CD4-positive, alpha-beta T cell treated with Interleukin-6 for 4 hours (primary cell): ENCODE results near the gene CISD3.

Experiments
- DNase-seq: peaks from one replicate; pipeline ENCODE4 v3.0.0-alpha.2; 2020; ENCODE audit warnings: mixed read lengths

CISD3 gene, protein sequence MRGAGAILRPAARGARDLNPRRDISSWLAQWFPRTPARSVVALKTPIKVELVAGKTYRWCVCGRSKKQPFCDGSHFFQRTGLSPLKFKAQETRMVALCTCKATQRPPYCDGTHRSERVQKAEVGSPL

DNA sequence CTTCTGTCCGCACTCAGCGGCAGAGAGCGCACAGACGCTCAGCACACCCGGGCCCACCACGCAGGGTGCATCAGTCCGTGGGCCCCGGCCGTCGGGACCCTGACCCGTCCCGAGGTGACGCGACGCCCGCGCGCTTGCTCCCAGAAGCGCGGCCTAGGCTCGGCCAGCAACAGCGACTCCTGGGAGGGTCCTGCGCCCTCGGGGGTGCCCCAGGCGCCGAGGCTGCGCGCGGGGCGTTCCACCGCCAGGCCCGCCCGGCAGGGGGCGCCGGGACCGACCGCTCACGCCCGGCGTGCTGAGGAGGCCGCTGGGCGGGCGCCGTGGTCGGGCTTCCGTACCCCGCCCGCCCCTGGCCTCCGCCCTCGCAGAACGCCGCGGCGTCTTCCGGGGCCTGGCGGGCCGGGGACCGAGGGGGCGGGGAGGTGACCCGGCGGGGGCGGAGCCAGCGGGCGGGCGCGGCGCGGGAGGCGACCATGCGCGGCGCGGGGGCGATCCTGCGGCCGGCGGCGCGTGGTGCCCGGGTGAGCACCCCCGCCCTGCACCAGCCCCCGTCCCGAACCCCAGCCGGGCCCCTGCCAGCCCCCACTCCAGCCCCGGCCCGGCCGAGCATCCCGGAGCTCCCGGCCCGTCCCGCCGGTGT is at the start of gene CISD3:
Gene CISD3 (plus strand): TSS at position 456 of the 640 bp plus-strand sequence. CDS start 18 bp downstream, at position 474.
- DNase-seq: peak; percentile 91

DNA sequence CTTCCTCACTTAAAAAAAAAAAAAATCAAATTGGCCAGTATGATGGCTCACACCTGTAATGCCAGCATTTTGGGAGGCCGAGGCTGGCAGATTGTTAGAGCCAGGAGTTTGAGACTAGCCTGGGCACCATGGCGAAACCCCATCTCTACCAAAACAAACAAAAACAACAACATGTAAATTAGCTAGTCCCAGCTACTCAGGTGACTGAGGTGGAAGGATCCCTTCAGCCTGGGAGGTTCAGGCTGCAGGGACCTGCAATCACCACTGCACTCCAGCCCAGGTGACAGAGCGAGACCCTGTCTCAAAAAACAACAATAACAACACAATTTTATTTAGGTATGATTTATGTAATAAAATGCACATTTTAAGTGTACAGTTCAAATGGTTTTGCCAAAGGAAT is 49.0 kb upstream of the CISD3 start:
- DNase-seq: no peak

DNA sequence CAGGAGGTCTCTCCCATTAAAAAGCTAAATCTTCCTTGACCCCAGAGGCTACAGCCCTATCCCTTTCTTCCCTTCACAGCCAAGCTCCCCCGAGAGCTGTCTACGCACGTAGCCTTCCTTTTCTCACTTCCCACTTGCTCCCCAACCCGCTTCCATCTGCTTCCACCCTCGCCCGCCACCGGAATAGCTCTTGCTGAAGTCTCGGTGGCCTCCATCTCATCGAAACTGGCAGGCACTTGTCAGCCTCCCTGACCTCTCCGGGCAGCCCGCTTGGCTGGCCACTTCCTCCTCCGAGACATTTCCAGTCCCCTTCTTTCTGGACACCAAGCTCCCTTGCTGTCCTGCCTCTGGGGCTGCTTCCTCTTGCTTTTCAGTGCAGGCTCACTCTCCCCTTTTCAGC is 44.6 kb upstream of the CISD3 start:
- DNase-seq: no peak

DNA sequence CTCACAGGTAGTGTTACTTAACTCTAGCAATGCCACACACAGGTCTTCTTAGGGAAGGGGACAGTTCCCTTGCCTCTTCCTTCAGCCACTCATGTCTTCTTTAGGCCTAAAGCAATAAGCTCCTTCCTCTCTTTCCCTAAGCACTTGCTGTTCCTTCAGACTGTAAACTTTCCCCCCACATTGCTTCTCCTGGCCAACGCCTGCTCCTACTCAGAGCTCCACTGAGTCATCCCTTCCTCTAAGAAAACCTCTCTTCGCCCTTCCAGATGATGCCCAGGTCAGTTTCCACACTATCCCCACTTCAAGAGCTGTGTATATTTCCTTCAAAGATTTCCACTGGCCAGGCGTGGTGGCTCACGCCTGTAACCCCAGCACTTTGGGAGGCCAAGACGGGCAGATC is 42.9 kb upstream of the CISD3 start:
- DNase-seq: no peak

DNA sequence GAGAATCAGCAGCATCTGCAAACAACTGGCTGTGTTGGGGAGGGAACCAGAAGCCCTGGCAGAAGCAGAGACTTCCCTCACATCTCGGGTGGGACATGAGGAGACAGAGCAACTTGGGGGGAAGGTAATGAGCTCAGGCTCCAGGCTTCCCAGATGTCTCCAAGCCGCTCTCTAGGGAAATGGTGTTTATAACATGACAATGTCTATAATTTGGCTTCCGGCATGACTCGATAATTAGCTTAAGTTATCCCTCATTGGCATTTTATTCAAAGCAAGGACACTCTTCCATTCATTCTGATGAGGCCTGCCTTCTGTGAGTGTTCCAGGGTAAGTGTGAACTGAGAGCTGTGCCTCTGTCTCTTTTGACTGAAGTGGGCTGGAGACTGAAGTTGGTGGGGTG is 39.8 kb upstream of the CISD3 start:
- no peak for DNase-seq

DNA sequence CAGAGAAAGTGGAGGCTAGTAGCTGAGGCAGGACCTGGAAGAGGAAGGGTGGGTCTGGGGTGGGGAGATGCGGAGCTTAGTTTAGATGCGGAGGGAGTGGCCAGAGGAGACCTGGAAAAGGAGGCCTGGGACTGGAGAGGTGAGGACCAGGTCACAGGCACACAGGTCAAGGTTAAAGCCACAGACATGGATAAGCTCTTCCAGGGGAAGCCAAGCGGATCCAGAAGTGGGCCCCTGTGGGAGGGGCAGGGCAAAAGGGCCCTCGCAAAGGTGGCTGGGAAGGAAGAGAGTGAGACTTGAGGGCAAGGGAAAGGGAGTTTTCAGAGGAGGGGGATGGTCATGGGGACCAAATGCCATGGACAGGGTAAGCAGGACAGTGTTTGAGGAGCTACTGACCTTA is 39.0 kb upstream of the CISD3 start:
- DNase-seq: no peak

DNA sequence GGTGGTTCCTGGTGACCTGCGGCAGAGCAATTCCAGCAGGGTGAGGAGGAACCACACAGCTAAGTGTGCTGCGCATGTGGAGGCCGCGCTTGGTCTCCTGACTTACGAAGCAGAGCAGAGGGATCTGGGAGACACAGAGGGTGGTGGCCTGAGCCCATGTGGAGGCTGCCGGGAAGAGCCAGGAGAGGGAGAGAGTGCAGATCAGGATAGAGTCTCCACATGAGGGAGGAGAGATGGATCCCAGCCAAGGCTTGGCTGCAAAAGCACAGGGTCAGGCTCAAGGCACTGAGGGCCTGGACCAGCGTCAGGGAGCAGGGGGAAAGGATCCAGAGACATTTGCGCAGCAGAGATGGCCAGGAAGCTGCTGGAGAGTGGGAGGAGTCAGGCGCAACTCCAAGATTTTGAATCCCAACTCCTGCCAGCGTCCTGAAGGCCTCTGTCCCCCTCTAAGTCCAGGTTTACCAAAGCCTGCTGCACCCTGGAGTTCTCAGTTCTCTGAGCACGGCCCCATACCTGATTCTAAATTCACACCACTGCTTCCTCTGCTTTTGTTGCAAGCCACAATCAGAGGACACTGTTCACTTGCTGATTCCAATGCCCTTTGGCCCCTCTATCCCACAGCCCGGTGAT is 36.3 kb upstream of the CISD3 start:
- DNase-seq: no peak

DNA sequence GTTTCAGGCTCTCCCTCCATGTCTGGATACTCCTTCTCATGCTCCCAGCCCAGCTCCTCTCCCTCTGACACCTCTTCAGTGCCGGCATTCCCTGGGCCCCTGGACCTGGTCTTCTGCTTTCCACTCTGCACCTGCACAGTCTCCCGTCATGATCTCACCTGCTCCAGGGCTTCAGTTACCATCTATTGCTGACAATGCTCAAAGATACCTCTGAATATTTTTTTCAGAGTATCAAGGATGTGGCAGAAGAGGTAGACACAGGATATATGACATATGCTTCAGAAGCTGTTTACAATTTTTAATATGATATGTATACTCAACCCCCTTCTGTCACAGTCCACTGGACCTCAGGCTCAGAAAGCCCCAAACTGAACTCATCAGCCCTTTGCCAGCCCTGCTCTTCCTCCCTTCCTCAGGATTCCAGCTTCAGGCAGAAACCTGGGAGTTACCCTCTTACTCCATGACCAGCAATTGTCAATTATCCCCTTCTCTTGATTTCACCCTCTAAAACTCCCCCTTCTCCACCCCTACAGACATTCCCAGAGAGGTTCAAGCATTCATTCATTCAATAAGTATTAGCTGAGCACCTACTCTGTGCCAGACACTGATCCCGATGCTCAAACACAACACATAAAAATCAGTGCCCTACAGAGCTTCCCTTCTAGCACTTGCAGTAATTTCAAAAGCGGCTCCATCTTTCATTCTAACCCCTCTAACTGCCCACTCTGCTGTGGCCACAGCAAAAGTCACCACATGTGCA is 32.9 kb upstream of the CISD3 start:
- DNase-seq: no peak

DNA sequence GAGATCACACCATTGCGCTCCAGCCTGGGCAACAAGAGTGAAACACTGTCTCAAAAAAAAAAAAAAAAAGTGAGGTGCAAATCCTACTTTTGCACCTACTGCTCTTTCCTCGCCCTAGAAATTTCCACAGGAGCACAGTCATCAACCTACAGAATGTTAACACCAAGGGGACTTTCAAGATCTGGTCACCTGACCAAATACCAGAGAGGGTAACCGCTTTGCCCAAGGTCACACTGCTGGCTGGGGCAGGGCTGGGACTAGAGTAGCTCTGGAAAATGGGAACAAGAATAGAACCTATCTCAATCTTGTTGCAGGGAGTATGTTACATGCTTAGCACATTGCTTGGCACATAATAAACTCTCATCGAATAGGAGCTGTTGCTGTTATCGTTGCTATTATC is 31.4 kb upstream of the CISD3 start:
- no peak for DNase-seq

DNA sequence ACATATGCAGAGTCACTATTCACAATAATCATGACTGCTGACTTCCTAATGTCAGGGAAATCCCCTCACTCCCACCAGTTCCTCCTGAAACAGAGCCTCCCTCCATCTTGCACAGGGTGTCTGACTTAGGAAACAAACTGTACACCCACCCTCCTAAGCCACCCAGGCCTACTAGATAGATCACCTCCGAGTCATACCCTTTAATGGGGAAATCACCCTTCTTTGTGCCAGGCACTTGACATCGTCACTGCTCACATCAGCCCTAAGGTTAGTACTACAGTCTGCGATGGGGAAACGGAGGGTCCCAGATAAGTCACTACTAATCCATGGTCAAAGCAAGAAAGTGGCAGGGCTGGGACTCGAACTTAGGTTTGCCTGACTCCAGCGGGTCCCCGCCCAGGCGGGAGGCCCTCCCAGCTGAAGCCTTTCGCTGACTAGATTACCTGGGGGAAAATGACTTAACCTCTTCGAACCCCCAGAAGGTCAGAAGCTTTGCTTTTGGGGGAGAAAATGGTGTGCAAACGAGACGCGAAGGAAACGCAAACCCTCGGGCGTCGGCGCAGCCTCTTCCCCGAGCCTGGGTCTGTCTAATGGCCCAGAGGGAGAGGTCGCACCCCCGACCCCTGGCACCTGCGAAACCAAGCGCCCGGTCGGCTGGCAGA is 28.5 kb upstream of the CISD3 start:
- DNase-seq: peak; percentile 67

DNA sequence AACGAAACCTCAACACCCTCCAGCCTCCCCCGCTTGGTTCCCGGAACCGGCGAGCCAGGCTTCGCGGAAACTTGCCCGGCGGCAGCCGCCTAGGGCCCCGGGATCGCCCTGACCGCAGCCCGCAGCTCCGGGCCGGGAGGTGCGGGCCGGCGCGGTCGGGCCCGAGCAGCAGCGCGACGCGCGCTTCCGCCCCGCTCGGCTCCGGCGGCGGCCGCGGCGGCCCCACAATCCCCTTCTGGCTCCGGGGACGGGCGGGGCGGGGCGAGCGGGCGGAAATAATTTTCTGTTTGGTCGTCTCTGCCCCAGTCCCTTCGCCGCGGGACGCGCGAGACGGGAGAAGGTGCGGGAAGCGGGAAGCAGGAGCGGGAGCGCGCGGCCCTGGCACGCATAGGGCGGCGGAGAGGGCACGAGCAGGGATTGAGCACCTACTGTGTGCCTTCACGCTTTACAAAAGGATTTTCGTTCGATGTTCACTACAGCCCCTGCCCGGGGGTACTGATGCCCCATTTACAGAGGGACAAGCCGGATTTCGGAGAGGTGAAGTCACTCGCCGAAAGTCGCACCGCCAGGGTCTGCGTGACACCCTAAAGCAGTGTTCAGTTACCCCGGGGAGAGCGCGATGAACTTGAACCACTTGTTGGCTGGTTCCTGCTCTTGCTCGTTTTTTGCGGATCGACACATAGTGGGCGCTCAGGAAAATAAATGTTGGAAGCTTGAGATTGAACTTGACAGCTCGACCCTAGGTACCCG is 27.8 kb upstream of the CISD3 start:
- peak; percentile 85 for DNase-seq

DNA sequence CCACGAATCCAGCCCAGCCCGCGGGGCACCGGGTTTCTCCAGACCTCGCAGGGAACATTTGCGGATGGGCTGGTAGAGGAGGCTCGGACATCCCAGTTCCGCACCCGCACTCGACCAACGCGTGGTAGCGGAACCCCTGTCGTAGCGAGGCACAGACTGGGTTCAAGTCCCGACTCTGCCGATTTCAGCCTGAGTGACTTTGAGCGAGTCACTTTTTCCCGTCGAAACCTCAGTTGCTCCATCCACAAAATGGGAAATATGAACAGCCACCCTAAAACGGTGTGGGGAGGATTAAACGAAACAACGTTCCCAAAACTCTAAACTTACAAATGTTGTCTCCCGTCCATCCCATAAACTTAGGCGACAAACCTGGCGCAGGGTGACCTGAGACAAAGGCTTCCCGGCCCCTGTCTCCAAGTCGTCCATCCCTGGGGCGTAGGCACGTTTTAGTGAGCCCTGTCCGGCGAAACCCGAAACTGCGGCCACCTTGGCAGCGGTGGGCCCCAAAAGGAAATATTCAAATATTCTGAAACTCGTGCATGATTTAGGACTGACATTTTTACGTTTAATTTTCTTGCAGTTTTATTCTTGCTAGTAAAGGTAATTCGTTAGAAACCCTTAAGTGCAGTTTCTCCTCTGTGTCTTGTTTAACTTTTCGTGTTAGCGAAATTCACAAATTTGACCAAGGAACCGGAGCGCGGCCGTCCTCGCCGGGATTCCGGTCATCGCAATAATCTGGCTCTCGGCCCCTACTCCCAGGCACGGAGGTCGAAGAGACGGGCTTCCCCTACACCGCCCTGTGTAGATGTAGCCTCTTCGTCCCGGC is 27.0 kb upstream of the CISD3 start:
- DNase-seq: no peak

DNA sequence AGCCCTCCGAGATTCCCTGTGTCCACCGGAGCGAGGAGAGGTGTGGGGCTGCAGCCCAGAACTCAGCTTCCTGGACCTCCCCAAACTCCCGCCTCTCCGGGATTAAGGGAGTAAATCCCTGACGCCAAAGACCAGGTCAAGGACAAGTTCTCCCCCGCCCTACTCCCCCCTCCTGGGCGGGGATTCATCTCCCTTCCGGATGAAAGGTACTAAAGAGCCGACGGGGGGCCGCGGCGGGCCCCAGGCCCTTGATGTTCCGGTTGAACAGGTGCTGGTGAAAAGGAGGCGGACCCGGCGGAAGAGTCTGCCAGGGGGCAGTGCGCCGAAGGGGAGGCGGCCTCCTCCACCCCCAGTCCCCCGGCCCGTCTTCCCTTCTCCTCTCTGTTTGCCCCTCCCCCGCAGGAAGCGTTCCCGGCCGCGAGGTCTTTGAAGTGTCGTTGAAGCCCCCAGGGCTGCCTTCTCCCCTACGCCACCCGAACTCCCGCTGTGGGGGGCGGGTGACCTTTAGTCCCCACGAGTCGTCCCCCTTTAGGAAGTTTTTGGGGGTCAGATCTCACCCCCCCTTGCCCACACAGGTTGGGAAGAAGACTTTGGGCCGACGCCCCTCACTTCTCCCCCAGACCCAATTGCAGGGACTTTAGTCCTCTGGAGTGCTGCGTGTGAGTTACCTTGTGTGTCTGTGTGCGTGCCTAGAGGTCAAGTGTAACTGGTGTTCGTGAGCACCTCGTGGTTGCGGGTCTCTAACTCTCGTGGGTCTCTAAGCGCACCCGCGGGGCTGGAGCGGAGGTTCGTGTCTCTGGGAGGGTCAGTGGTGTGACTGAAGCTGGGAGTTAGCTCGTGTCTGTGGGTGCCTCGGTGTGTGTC is 26.2 kb upstream of the CISD3 start:
- peak; percentile 85 for DNase-seq

DNA sequence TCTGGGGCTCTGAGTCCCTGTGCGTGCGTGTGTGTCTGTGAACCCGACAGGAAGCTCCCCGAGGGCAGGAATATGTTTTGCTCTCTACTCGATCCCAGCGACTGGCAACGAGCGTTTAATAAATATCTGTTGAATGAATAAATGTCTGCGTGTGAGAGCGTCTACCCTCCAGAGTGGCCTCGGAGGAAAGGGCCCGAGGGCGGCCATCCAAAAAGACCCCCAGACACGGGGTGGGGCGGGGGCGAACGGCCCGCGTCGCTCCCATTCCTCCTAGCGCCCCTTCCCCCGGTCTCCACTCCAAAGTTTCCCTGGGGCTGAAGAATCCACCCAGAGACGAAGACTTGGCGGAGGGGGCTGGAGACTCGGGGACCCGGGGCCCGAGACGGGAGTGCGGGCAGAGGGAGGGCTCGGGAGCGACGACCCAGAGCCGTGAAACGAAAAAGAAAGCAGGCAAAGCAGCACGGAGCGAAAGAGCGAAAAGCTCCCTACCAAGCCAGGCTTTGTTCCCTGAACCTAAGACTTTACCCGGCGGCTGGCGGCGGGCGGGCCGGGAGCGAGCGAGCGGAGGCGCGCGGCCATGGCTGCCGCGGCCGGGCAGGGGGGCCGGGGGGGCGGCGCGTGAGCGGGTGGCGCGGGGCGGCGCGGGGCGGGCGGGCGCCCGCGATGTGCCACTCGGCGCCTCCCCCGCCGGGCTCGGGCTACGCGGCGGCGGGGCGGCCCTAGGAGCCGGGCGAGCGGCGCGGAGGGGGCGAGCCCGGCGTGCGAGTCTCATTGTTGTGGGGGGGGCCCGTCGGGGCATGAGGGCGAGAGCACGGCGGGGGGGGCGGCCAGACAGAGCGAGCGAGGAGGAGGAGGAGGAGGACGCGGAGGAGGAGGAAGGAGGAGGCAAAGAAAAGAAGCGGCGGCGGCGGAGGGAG is 25.3 kb upstream of the CISD3 start, which contains the start of gene MLLT6:
Gene MLLT6 (plus strand): TSS at position 668 of the 917 bp plus-strand sequence. CDS start 360 bp downstream, outside the sequence.
- DNase-seq: peak; percentile 82

DNA sequence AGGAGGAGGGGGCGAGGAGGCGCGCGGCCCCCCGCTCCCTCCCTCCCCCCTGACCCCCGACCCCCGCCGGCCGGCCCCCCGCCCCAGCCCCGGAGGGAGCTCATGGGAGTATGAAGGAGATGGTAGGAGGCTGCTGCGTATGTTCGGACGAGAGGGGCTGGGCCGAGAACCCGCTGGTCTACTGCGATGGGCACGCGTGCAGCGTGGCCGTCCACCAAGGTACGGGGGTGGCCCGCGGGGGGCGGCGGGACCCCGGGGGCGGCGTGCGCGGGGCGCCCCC is 24.7 kb upstream of the CISD3 start:
- DNase-seq: no peak

DNA sequence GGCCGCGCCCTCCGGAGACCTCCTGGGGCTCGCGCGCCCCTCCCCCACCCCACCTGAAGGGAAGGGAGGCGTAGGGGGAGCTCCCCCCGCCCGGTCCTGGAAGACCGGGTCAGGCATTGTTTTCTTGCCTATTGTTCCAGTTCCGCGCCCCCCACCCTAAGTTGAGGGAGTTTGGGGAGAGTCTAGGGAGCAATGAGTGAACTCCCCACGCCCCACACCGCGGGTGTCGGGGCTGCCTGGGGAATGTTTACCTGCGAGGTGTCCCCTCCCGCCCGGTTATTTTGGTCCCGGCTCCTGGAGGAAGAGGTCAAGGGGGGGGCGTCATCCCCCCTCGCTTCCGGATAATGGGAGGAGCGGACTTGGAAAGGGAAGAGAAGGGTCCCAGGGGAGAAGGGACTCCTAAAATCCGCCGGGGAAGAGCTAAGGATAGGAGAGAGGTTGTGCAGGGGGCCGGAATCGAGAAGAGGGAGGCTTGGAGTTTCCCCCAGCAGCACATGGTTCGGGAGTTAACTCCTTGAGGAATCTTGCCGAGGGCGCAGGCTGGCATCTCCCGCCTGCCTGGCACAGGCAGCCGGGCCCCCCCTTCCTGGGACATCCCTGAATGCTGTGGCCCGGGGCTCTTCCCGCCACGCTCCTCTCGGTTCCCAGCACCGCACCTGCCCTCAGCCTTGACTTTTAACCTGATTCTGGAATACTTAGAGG is 24.2 kb upstream of the CISD3 start:
- DNase-seq: peak; percentile 52

DNA sequence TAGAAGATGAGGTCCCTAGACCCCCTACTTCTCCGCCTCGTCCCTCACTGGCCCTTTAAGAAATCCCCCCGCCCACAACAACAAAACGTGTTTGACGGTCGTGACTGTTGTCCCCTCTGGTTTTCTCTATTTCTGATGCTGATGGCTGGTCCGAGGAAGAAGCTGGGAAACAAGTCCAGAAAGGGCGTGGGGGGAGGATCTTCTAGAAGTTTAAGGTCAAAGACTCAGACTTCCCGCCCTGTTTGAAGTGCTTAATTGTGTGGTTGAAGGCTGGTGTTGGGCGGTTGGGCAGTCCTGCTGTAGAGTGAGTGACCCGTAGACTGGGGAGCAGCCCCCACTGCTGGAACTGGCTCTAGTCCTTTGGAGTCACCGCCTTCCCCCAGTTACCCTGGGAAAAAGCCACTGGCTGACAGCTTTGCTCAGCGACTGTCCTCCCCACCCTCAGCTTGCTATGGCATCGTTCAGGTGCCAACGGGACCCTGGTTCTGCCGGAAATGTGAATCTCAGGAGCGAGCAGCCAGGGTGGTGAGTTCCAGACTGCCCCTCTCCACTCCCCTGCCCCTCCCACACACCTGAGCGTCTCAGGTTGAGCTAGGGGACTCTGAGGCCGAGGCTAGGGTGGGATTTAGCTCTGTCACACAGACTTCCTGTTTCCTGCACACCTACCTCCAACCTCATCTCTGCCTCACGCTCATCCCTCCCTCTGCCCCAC is 23.5 kb upstream of the CISD3 start:
- DNase-seq: peak; percentile 57

DNA sequence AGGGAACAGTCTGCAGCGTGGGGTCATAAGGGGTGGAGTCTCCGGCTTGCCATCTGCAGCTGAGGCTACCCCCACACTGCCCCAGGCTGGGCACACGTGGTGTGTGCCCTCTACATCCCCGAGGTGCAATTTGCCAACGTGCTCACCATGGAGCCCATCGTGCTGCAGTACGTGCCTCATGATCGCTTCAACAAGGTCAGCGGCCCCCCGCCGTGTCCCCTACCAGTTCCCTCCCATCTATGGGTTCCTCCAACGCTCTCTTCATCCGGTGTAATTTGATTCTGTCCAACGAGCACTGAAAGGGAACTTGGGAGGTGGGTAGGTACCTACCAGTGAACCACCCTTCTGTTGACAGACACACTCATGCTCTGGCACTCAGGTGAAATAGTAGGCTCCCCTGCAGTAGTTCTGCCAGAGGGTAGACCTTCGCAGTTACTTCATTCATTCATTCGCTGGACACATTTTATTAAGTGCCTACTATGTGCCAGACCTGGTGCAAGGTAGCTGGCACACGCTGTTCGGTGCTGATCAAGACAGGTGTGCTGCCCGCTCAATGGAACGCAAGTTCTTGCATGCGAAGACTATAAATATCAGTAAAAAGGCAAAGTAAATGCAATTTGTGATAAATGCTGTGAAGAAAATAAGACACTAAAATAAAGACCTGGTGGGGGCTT is 22.3 kb upstream of the CISD3 start:
- DNase-seq: no peak
